GM12872 (cell line): ENCODE results near the gene DLGAP1.
A peak's percentile ranks its signal among the peaks of the same experiment; 100 is the strongest.

Source experiments
- CTCF ChIP-seq: IDR thresholded peaks from 3 replicates; pipeline ENCODE4 v1.5.1; 2011; ENCODE audit warnings: low read depth, mild to moderate bottlenecking, low read length, moderate library complexity; ENCODE audit not compliant: insufficient read depth

DLGAP1 gene

DNA sequence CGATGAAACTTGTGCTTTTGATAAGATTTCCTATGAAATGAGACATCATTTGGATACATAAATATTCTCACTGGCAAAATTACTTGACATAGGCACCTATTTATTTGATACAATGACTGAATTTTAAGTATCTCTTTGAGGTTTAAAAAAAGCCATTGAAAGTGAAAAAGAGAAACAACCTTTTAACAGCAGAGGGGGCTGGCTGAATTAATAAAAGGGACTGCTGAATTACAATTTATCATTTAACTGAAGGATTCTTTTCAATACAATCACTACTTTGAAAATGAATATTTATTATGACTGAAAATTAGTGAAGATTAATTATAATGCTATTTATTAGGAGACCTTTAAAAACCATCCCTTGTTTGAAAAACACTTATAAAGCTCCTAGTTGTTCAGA lies 335.3 kb downstream of the DLGAP1 start:
- TF ChIP-seq CTCF = no peak

DNA sequence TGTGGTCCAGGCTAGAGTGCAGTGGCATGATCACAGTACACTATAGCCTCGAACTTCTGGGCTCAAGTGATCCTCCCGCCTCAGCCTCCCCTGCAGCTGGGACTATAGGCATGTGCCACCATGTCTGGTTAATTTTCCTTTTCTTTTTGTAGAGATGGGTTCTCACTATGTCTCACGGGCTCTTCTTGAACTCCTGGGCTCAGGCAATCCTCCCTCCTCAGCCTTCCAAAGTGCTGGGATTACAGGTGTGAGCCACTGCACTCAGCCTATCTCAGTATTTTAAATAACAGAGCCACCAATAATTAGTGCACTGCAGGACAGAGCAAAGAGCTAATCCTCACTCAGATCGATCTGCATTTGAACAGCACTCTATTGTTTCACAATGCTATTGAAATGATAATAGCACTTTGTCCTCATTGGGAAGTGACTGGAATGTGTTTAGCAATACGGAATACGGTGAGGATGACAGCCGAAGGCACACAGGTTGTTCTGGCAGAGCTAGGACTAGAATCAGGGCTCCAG lies 335.9 kb downstream of the DLGAP1 start:
- TF ChIP-seq CTCF = no peak

- no peak for TF ChIP-seq CTCF
Measured at GRCh38 chr18:4108016-4108415, 347.1 kb downstream of the DLGAP1 start.

GRCh38 chr18:4107049-4107467 lies 348.0 kb downstream of the DLGAP1 start:
- no peak for TF ChIP-seq CTCF

DNA sequence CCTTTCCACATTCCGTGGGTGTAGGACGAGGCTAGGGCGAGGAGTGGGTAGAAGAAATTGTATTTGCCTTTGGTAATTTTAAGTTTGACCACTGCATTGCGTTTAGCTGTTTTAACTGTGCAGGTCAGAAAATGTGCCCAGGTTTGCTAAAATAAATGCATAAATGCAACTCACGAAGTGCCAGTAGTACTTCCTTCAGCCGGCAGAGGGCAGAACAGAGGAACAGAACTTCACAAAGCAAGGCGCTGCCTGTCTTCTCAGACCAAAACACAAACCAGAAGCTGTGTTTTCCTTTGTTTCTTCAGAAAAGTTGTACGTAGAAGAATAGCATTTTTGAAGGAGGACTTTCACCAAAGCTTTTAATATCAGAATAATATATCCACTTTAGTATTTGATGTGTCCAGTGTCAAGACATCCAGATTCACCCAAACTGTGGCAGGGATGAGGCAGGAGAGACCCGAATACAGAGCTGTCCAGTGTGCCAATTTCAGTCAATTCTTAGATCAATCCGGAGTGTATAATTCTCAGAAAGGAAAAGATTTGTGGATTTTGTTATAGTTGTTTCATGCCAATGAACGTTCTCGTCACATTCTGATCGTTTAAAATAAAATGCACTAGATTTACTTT lies 348.6 kb downstream of the DLGAP1 start:
- TF ChIP-seq CTCF = peak; percentile 87

GRCh38 chr18:4102901-4103300 lies 352.2 kb downstream of the DLGAP1 start:
- no peak for TF ChIP-seq CTCF

- TF ChIP-seq CTCF = no peak
Measured at GRCh38 chr18:4101009-4101408, 354.1 kb downstream of the DLGAP1 start.

DNA sequence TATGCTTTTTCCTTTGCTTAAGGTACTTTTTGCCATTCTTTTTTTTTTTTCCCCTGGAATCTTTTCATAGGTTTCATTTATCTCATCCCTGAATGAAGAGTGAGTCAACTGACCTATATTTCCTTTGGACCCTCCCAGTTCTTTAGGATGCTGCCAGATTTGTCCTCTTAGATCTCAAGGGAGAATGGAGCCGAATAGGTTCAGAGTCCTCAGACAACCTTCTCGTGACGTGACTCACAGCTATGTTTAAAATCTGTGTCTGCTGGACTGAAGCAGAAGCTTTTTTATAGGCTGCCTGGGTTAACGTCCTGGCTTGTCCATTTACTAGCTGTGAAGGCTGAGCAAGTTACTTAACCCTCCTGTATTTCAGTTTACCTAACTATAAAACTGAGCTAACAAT lies 358.6 kb downstream of the DLGAP1 start:
- TF ChIP-seq CTCF = no peak
